Tongue (tissue), 2 donors: Measurements from ENCODE around the gene ADGRD2. TPM values are rescaled to one million over a fixed set of nuclear protein-coding genes. Genes with fewer than 3 reads are reported as not detected.

Experiments used
- DNase-seq: peaks from one replicate; pipeline ENCODE4 v3.0.0-alpha.2; 2015
- total RNA-seq: library from RNA; depleted of rRNA; stranded (reverse); fragments of >200 nt; gene quantifications from one replicate; pipeline ENCODE4 v1.2.3, GENCODE V29; 2014

ADGRD2 gene
- total RNA-seq, 1 donor from 2014 or later, result not detected

DNA sequence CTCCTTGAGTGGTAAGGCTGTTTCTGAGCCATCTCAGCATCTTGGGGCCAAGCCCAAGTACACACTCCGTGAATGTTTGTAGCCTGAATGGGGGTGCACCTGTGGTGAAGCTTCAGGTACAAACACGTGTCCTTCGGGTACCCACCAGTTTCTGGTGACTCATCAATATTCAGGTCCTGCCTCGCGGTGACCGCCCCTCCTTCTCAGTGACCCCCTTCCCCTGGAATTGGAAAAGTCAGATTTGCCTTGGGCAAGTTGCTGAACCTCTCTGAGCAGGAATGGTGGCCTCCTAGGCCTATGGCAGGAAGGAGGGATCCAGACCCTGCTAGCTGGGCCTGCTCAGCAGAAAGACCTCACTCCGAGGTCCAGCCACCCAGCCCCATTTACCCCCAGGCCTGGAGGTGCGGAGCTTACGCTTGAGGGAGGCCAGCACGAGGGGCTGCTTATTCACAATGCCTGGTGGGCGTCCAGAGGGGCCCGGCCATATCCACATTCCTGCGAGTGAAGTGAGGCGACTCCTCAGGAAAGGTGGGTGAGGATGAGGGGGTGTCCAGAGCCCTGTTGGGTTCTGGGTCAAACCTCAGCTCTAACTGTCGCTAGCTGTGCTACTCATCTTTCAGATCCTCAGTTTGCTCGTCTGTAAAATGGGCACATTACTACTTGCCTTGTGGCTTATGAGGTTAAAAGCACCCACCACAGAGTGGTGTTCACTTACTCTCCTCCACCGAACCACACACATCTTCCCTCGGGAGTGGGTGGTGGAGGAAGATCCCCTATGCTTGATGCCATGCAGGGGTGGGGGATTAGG lies 7.0 kb downstream of the ADGRD2 start:
- DNase-seq, result no peak

DNA sequence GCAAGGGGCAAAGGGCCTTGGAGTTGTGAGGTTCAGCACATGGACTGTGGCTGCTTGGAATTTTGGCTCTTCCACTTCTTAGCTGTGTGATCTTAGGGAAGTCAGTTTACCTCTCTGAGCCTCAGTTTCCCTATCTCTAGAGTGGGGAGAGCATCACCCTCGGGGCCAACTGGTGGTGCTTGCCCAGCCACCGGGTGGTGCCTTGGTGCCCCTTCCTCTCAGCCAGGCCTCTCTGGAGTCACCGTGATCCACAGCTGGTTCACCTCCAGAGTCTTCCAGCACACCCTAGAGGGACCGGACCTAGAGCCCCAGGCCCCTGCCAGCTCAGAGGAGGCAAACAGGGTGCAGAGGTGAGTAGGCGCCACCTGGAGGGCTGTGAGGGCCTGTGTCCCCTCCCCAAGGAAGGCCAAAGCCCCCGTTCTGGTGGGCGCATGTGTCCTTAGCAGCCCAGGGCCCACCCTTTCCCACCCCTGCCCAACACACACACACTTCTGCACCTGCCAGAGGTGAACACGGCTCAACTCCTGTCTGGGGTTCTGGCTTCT lies 7.7 kb downstream of the ADGRD2 start:
- DNase-seq, result no peak

DNA sequence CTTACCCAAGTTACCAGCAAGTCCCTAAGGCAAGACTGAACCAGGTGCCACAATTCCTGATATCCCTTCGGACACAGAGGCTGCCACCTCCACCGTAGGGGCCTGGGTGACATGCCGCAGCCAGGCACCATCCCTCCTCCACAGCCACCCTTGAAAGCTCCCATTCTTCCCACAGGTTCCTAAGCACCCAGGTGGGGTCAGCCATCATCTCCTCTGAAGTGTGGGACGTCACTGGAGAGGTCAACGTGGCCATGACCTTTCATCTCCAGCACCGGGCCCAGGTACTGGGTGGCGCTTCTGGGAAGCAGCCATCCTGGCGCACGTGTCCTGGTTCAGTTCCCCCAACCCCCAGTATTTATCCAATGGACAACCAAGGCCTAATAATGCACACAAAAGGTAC lies 8.2 kb downstream of the ADGRD2 start:
- DNase-seq, result no peak

DNA sequence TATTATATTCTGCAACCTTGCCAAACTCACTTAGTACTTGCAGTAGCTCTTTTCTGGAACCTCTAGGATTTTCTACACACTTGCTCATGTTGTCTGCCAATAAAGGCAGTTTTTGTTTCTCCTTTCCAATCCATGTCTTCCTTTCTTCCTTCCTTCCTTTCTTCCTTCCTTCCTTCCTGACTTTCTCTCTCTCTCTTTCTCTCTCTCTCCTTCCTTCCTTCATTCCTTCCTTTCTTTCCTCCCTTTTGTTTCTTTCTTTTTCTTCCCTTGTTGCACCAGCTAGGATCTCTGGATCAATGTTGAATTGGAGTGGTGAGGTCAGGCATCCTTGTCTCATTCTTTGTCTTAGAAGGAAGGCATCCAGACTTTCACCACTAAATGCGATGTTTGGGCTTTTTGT lies 12.5 kb downstream of the ADGRD2 start:
- DNase-seq, result no peak

DNA sequence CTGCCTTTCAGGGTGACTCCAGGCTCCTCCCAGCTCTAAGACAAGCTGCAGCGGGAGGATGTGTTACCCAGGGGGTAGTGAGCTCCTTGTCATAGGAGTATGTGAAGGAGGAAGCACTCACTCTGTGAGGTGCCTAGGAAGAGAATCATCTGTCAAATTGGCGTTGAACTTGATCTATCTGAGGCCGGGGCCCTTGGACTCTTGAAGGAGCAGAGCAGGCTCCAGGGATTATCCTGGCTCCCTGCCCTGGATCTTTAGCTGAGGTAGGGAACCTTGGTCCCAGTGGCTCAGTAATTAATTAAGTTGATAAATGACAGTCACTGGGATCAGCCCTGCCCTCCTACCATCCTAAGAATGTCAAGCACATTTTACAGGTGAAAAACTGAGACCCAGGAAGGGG lies 15.5 kb downstream of the ADGRD2 start:
- DNase-seq, result no peak

DNA sequence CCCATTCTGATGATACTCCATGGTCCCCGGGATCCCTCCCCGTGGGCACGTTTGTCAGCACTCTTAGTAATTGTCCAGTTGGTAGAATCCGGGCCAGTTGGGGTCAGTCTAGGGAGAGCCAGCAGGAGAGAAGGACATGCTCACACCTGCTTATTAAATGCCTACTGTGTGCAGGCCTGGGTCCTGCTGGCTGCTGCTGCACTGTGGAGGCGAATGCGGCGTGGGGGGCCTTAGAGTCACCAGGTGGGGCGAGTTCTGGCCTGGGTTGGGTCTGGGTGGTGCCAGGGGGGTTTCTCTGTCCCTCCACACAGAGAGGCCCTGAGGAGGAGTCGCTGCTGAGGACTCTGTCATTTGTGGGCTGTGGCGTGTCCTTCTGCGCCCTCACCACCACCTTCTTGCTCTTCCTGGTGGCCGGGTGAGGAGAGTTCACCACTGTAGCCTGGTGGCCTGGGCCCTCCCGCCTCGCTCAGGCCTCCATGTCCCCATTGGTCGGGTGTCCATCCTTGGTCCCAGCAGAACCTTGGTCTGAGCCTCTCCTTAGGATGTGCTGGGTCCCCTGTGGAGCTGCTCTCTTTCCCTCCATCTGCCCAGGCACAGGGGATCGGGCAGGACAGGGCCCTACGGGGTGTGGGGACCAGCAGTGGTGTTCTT lies 17.3 kb downstream of the ADGRD2 start:
- DNase-seq, result no peak

DNA sequence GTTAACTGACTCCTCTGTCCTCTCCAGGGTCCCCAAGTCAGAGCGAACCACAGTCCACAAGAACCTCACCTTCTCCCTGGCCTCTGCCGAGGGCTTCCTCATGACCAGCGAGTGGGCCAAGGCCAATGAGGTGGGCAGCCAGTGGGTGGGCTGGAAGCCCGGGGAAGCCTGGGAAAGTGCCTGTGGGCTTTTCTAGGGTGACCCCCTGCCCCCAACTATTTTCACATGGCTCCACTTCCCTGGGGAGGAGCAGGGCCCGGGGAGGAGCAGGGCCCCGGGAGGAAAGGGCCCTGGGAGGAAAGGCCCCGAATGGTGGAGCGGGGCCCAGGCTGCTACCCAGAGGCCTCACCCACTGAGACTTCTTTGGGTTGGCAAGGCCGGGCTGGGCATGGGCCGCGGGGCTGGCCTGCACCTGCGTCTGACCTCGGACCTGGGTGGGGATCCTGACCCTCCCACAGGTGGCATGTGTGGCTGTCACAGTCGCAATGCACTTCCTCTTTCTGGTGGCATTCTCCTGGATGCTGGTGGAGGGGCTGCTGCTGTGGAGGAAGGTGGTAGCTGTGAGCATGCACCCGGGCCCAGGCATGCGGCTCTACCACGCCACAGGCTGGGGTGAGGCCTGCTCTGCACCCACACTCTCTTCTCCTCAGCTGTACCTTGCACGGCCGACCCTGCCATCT lies 17.9 kb downstream of the ADGRD2 start:
- DNase-seq, result no peak

DNA sequence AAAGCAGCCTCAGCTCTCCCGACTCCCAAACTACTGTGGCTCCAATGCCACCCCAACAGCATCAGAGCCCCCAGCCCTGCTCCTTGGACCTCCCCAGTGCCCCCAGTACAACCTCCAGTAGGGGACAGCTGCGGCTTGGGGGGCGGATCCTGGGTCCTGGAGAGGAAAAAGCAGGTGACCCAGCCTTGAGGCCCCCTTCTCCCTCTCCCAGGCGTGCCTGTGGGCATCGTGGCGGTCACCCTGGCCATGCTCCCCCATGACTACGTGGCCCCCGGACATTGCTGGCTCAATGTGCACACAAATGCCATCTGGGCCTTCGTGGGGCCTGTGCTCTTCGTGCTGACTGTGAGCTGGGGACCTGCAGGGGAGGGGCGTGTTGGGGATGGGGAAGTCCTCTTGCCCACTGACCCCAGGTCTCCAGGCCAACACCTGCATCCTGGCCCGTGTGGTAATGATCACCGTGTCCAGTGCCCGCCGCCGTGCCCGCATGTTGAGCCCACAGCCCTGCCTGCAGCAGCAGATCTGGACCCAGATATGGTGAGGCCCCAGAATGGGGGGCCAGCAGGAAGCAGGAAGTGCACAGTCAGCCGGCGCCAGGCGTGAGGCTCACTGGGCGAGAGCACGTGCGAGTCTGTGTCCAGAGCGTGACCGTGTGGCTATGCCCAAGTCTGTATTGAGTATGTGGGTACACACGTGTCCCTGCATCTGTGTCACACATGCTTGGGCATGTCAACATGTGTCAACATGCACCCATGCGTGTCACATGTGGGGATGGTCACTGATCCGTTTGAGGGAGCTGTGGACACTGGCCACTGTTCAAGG lies 19.0 kb downstream of the ADGRD2 start:
- no peak for DNase-seq

DNA sequence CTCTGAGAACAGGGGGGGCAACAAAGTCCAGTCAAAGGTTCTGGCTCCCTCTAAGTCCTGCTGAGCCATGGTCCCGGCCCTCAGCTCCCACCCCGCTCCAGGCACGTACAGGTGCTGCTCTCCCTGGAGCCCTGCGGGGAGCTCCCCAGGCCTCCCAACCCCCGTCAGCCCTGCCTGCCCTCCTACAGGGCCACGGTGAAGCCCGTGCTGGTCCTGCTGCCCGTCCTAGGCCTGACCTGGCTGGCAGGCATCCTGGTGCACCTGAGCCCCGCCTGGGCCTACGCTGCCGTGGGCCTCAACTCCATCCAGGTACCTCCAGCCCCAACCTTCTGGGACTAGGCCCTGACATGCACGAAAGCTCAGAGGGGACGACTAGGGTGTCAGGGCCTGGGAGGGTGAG lies 20.1 kb downstream of the ADGRD2 start:
- DNase-seq, result no peak

DNA sequence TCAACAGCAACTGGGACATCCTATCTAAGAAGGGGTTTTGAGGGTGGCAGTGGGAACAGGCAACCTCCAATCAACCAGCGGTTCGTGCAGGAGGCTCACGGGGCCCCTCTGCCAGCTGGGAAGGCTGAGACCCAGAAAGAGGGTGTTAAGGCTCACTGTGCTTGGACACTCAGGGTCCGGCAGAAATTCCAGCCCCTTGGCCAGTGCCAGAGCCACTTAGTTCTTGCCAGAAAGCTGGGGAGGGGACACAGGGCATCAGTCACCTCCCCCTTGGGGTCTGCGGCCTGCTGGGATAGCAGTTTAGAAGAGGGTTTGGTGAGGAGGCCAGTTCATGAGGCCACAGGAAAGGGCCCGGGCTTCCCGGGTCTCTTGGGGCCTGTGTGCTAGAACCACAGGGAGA lies 20.5 kb downstream of the ADGRD2 start:
- DNase-seq, result no peak

DNA sequence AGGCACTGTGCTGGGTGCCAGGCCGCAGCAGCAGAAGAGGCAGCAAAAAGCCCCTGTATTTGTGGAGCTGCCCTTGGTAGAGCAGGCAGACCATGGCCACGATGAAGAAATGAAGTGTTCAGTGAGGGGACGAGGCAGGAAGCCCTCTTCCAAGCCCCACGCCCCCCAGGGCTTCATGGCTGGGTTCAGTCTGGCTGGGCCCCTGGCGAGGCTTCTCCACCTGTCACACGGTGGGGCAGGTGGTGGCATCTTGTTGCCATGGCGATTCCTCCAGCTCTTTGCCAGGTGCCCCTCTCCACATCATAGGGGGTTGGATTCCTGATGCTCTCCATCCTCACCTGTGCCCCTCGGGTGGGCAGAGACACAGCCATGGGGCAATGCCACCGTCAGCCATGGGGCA lies 21.5 kb downstream of the ADGRD2 start:
- DNase-seq, result no peak

DNA sequence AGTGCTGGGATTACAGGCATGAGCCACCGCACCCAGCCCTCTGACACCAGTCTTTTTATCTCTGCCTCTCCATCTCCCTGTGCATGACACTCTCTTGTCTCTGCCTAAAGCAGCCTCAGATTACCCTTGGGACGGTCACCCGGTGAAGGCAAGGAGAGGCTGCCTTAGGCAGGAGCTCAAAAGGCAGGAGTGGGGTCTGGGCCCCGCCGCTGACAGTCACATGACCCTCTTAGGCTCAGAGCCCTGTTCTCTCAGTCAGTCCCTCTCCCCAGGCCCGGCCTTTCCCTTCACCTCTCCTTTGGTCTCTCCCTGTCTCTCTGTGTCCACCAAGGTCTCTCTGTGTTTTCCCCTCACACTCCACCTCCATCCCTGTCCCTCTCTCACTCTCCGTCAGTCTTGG lies 22.5 kb downstream of the ADGRD2 start:
- no peak for DNase-seq

DNA sequence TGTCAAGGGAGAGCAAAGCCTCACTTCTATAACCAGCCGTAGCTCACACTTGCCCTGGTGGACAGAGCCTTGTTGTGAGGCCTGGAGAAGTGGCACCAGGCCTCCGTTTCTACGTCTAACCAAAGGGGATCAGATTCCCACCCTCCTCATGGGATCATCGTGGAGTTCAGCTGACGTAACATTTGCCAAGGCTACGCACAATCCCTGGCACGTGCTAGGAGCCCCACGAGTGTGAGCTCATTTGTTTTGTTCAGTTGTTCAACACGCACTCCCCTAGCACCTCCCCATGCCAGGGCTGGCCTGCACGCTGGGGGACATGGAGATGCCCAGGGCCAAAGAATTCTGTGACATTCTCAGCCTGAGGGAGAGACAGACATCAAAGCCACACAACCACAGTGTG lies 23.1 kb downstream of the ADGRD2 start:
- DNase-seq, result no peak

DNA sequence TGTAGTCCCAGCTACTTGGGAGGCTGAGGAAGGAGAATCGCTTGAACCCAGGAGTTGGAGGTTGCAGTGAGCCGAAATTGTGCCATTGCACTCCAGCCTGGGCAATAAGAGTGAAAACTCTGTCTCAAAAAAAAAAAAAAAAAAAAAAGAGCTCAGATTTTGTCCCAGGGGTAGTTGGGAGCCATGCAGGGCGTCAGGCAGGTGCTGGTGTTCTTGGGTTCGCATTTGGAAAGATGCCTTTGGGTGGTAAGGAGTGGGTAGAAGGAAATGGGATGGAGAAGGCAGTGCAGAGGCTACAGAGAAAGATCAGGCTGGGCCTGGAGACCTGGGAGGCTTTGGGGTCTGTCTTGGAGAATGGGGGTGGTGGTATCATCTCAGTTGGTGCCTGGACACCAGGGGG lies 23.9 kb downstream of the ADGRD2 start:
- DNase-seq, result no peak

DNA sequence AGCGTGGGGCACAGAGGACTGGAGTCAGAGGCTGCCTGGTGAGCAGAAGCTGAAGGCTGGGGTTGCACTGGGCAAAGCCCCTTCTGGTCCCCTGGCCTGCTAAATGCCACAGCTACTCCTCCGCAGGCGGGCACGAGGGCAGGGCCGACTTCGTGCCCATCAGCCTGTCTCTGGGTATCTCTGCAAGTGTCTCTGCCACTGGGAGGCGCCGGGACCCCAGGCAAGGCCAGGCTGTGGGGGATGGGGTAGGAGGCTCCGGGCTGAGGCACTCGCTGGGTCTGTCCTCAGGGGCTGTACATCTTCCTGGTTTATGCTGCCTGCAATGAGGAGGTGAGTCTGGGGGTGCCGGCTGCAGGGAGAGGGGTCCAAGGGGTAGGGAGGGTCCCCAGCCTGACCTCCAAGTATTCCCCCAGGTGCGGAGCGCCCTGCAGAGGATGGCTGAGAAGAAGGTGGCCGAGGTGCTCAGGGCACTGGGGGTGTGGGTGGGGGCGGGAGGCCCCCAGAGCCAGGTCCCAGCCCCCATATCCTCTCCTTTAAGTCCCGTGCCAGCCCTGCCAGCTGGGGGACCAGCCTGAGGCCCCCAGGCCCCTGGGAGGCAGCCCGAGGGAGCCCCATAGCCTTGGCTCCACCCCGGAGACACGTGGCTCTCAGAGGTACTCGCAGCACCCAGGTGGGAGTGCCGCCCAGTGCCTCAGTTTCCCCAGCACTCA lies 25.1 kb downstream of the ADGRD2 start:
- DNase-seq, result no peak

DNA sequence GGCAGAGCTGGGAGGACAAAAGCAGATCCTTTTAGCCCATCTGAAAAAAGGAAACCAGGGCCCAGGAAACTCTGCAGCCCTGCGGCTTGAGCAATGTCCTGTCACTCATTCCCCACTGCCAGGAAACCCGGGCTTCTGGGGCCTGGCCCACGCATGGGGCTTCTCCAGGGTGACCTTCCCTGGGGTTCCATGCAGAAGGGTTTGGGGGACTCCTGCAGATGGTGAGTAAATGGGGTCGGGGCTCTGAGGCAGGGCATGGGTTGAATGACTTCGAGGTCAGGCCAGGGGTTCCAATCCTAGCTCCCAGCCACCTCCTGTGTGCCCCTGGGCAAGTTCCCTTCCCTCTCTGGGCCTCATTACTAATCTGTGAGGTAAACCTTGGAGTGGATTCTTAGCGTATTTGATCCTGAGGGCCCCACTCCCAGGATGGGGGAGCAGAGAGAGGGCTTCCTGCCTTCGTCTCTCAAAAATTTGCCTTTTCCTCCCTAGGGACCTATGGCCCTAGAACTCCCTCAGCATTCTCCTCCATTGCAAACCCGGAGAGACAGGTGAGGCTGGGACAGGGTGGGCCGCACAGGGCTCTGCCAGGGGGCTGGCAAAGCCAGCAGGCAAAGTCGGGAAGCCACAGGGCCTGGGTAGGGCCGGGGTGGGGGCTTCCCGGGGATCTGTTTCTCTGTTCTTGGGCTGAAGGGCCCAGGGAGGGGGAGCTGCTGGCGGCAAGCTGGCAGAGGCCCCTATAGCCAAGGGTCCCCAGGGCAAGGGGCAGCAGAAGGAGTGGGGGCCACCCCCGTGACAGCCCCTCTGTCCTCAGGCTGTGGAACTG lies 25.8 kb downstream of the ADGRD2 start:
- DNase-seq, result no peak

DNA sequence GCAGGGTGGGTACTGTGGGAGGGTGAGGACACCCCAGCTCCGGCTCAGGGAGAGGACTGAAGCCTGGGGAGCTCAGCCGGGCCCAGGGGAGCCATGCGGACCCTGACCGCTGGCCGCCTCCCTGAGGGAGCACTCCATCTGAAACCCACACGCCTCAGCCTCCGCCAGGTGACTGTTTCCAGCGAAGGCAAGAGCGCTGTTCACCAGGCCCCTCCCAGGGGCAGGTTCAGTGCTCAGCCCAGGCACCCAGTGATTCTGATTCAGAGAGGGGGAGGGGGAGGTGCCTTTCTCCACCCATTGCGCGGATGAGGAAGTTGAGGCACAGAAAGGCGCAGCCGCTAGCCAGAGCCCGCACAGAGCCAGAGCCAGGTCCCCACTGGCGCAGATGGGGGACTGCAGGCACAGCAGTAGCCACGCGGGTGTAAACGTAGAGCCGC lies 27.0 kb downstream of the ADGRD2 start:
- DNase-seq, result no peak

DNA sequence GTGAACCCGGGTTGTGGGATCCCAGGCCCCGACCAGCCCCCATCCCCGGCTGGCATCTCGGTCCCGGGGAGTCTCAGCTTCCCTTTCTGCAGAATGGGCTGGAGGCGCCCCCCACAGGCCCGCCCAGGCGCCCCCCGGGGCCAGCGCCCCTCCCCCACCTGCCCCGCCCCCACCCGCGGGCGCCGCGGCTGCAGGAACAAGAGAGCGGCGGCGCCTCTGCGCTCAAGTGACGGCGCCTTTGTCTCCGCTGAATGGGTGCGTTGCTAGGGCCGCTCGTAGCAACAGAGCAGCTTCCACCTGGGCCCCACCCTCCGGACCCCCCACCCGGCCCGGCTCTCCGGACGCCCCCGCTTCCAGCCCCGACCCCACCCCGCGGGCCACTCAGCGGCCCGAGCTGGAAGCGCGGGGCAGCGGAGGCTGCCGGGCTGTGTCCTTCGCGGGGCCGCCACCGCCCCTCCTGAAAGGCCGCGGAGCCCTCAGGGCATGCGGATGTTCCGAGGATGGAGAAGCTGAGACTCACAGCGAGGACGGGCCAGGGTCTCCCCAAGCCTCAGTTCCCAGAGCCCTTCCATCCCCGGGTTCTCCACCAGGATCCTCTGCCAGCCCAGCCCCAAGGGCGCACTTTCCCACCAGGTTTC lies 27.5 kb downstream of the ADGRD2 start:
- peak; percentile 17 for DNase-seq

DNA sequence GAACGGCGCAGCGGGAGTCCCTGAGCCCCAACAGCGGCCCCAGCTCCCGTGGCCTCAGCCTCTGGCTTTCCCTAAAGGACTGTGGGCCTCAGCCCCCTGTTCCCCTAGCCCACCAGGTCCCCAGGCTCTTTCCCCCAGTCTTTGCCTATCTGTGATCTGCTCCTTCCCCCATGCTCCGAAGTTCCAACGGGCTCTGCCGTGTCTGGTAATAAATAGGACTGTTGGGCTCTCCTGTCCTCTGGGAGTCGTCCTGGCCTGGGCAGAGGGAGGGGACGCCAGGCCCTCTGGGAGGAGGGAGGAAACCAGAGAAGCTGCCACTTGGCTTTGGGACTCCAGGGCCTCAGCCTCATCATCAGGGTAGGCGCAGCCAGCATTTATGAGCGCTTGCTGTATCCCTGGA lies 28.1 kb downstream of the ADGRD2 start:
- DNase-seq, result no peak

DNA sequence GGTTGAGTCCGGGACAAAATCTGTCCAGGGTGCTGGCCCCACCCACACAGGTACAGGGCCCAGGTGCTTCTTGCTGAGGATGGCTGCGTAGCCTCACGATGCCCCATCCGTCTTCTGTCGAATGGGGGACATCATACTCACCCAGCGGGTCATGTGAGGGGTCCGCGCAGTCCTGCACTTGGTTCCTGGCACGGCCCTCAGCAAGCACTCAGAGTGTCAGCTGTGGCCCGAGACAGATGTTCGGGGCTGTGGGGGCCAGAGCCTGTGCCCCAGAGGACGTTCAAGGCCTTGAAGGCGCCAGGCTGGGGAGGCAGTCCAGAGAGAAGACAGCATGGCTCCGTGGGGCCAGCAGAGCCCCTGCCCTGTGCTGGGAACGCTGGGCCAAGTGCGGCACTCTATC lies 29.1 kb downstream of the ADGRD2 start:
- DNase-seq, result no peak
